ENCODE data around the gene ZDHHC18.
"Not testable (repeated sequence)": the region's sequence is repeated elsewhere in the genome, so short reads cannot be mapped to it uniquely, and the experiment has no call there.

Gene ZDHHC18

GRCh38 chr1:26832249-26832960 is 5.9 kb downstream of the ZDHHC18 start:
- DNase-seq (ENCODE audit: low spot score in 2 of 2) (no peak), ATAC-seq (ENCODE audit: low read depth) (no peak)
- peaks cover 18% of the 10 kb centered on the region for H3K36me3 Mint-ChIP-seq
- peaks cover 50% of the 10 kb centered on the region for H3K4me1 Mint-ChIP-seq
- H3K4me3 Mint-ChIP-seq: peak overlapping the region; percentile 76
- peak overlapping the region; percentile 100 for H3K27ac Mint-ChIP-seq
- no peaks in the 10 kb centered on the region for H3K27me3 Mint-ChIP-seq
- no peaks in the 10 kb centered on the region for H3K9me3 Mint-ChIP-seq

- peak; percentile 98 for ATAC-seq (ENCODE audit: low read depth)
- peak; percentile 76 to 87 for DNase-seq (ENCODE audit: low spot score in 2 of 2)
- peak overlapping the region; percentile 76 for H3K4me3 Mint-ChIP-seq
- H3K4me1 Mint-ChIP-seq: peaks cover 47% of the 10 kb centered on the region
- H3K9me3 Mint-ChIP-seq: no peaks in the 10 kb centered on the region
- peak overlapping the region; percentile 100 for H3K27ac Mint-ChIP-seq
- no peaks in the 10 kb centered on the region for H3K27me3 Mint-ChIP-seq
- peaks cover 21% of the 10 kb centered on the region for H3K36me3 Mint-ChIP-seq
Measured at GRCh38 chr1:26833432-26834405, 7.2 kb downstream of the ZDHHC18 start.

- not testable (repeated sequence) for ATAC-seq (ENCODE audit: low read depth); H3K27me3 Mint-ChIP-seq; H3K4me3 Mint-ChIP-seq; DNase-seq (ENCODE audit: low spot score in 2 of 2); H3K9me3 Mint-ChIP-seq
- H3K36me3 Mint-ChIP-seq: peaks cover 11% of the 10 kb centered on the region
- H3K4me1 Mint-ChIP-seq: peaks cover 32% of the 10 kb centered on the region
- peak overlapping the region; percentile 96 for H3K27ac Mint-ChIP-seq
Measured at GRCh38 chr1:26837665-26838064, 11.2 kb downstream of the ZDHHC18 start.

- peak; percentile 98 for ATAC-seq (ENCODE audit: low read depth)
- peak; percentile 50 to 69 for DNase-seq (ENCODE audit: low spot score in 2 of 2)
- H3K9me3 Mint-ChIP-seq: no peaks in the 10 kb centered on the region
- H3K27ac Mint-ChIP-seq: peak overlapping the region; percentile 96
- H3K4me1 Mint-ChIP-seq: peaks cover 23% of the 10 kb centered on the region
- H3K27me3 Mint-ChIP-seq: no peaks in the 10 kb centered on the region
- H3K36me3 Mint-ChIP-seq: peaks cover 9% of the 10 kb centered on the region
- H3K4me3 Mint-ChIP-seq: no peak overlapping the region
Measured at GRCh38 chr1:26838474-26839338, 12.2 kb downstream of the ZDHHC18 start.

GRCh38 chr1:26839339-26839722 is 12.8 kb downstream of the ZDHHC18 start:
- Mint-ChIP-seq H3K9me3 (no peaks in the 10 kb centered on the region), H3K4me3 (no peak overlapping the region), H3K36me3 (peaks cover 9% of the 10 kb centered on the region), H3K4me1 (peaks cover 17% of the 10 kb centered on the region), H3K27ac (peak overlapping the region; percentile 96), H3K27me3 (no peaks in the 10 kb centered on the region)
- no peak for DNase-seq (ENCODE audit: low spot score in 2 of 2)
- no peak for ATAC-seq (ENCODE audit: low read depth)

- H3K4me3 Mint-ChIP-seq: no peak overlapping the region
- H3K36me3 Mint-ChIP-seq: peaks cover 4% of the 10 kb centered on the region
- DNase-seq (ENCODE audit: low spot score in 2 of 2) (no peak), ATAC-seq (ENCODE audit: low read depth) (no peak)
- peak overlapping the region; percentile 96 for H3K27ac Mint-ChIP-seq
- no peaks in the 10 kb centered on the region for H3K9me3 Mint-ChIP-seq
- no peaks in the 10 kb centered on the region for H3K27me3 Mint-ChIP-seq
- H3K4me1 Mint-ChIP-seq: peaks cover 15% of the 10 kb centered on the region
Measured at GRCh38 chr1:26839779-26840178, 13.3 kb downstream of the ZDHHC18 start.

- peaks cover 12% of the 10 kb centered on the region for H3K36me3 Mint-ChIP-seq
- no peak for DNase-seq (ENCODE audit: low spot score in 2 of 2)
- ATAC-seq (ENCODE audit: low read depth): no peak
- H3K27me3 Mint-ChIP-seq: no peaks in the 10 kb centered on the region
- H3K4me1 Mint-ChIP-seq: no peaks in the 10 kb centered on the region
- H3K4me3 Mint-ChIP-seq: no peak overlapping the region
- no peak overlapping the region for H3K27ac Mint-ChIP-seq
- no peaks in the 10 kb centered on the region for H3K9me3 Mint-ChIP-seq
Measured at GRCh38 chr1:26844424-26845196, 18.1 kb downstream of the ZDHHC18 start.

GRCh38 chr1:26847826-26848225 is 21.3 kb downstream of the ZDHHC18 start:
- ATAC-seq (ENCODE audit: low read depth); H3K4me1 Mint-ChIP-seq; H3K9me3 Mint-ChIP-seq; H3K4me3 Mint-ChIP-seq; DNase-seq (ENCODE audit: low spot score in 2 of 2); H3K27ac Mint-ChIP-seq; H3K27me3 Mint-ChIP-seq: not testable (repeated sequence)
- H3K36me3 Mint-ChIP-seq: peaks cover 30% of the 10 kb centered on the region

GRCh38 chr1:26848499-26848898 is 22.0 kb downstream of the ZDHHC18 start:
- Mint-ChIP-seq H3K27ac (no peak overlapping the region), H3K4me1 (no peaks in the 10 kb centered on the region), H3K4me3 (no peak overlapping the region), H3K27me3 (no peaks in the 10 kb centered on the region), H3K9me3 (no peaks in the 10 kb centered on the region), H3K36me3 (peaks cover 30% of the 10 kb centered on the region)
- ATAC-seq (ENCODE audit: low read depth): no peak
- DNase-seq (ENCODE audit: low spot score in 2 of 2): no peak

GRCh38 chr1:26848941-26849774 is 22.7 kb downstream of the ZDHHC18 start:
- H3K4me3 Mint-ChIP-seq: no peak overlapping the region
- H3K4me1 Mint-ChIP-seq: no peaks in the 10 kb centered on the region
- no peaks in the 10 kb centered on the region for H3K27me3 Mint-ChIP-seq
- no peaks in the 10 kb centered on the region for H3K9me3 Mint-ChIP-seq
- peak overlapping the region; percentile 29 for H3K27ac Mint-ChIP-seq
- ATAC-seq (ENCODE audit: low read depth): no peak
- no peak for DNase-seq (ENCODE audit: low spot score in 2 of 2)
- peaks cover 30% of the 10 kb centered on the region for H3K36me3 Mint-ChIP-seq

- Mint-ChIP-seq H3K36me3 (peaks cover 32% of the 10 kb centered on the region), H3K27ac (peak overlapping the region; percentile 18), H3K4me1 (no peaks in the 10 kb centered on the region), H3K4me3 (no peak overlapping the region), H3K27me3 (no peaks in the 10 kb centered on the region), H3K9me3 (no peaks in the 10 kb centered on the region)
- ATAC-seq (ENCODE audit: low read depth): no peak
- DNase-seq (ENCODE audit: low spot score in 2 of 2): no peak
Measured at GRCh38 chr1:26851106-26851684, 24.7 kb downstream of the ZDHHC18 start.

GRCh38 chr1:26852701-26853100 is 26.2 kb downstream of the ZDHHC18 start:
- H3K36me3 Mint-ChIP-seq: peaks cover 29% of the 10 kb centered on the region
- no peak for ATAC-seq (ENCODE audit: low read depth)
- H3K9me3 Mint-ChIP-seq: no peaks in the 10 kb centered on the region
- no peaks in the 10 kb centered on the region for H3K4me1 Mint-ChIP-seq
- H3K27ac Mint-ChIP-seq: no peak overlapping the region
- no peak for DNase-seq (ENCODE audit: low spot score in 2 of 2)
- no peaks in the 10 kb centered on the region for H3K27me3 Mint-ChIP-seq
- no peak overlapping the region for H3K4me3 Mint-ChIP-seq

Data from memory B cell (primary cell).